Neural progenitor cell (in vitro differentiated cells): ENCODE data around the gene KAZN. TPM values are rescaled to one million over a fixed set of nuclear protein-coding genes. Genes with fewer than 3 reads are reported as not detected.

Experiments used
- DNase-seq: peaks from one replicate; pipeline ENCODE4 v3.0.0-alpha.2; 2016; ENCODE audit warnings: low spot score
- H2AFZ ChIP-seq: fragments of 200-600 bp; sonication (generic); replicated peaks from 2 replicates; pipeline ENCODE4 v1.6.1; 2016; ENCODE audit warnings: antibody characterized with exemption
- H3F3A ChIP-seq: fragments of 200-600 bp; sonication (generic); 2 replicates; pipeline ENCODE4 v1.6.1; 2016; ENCODE audit warnings: antibody characterized with exemption, low read depth
- H3K27ac ChIP-seq: fragments of 200-600 bp; sonication (generic); 2 replicates; pipeline ENCODE4 v1.5.1; 2016; ENCODE audit warnings: mild to moderate bottlenecking
- H3K27me3 ChIP-seq: fragments of 200-600 bp; sonication (generic); 2 replicates; pipeline ENCODE4 v1.6.1; 2016; ENCODE audit warnings: mild to moderate bottlenecking, moderate library complexity
- H3K36me3 ChIP-seq: fragments of 200-600 bp; sonication (generic); 2 replicates; pipeline ENCODE4 v1.5.1; 2016
- H3K4me1 ChIP-seq: fragments of 200-600 bp; sonication (generic); 2 replicates; pipeline ENCODE4 v1.6.1; 2016; ENCODE audit warnings: mixed run types
- H3K4me2 ChIP-seq: fragments of 200-600 bp; sonication (generic); 2 replicates; pipeline ENCODE4 v1.6.1; 2016
- H3K4me3 ChIP-seq: fragments of 200-600 bp; sonication (generic); 2 replicates; pipeline ENCODE4 v1.5.1; 2016
- H3K79me2 ChIP-seq: fragments of 200-600 bp; sonication (generic); 2 replicates; pipeline ENCODE4 v1.6.1; 2016; ENCODE audit warnings: low read depth
- H3K9ac ChIP-seq: fragments of 200-600 bp; sonication (generic); 2 replicates; pipeline ENCODE4 v1.6.1; 2016
- H3K9me3 ChIP-seq: fragments of 200-600 bp; sonication (generic); 2 replicates; pipeline ENCODE4 v1.5.1; 2016; ENCODE audit warnings: low read depth
- H4K20me1 ChIP-seq: fragments of 200-600 bp; sonication (generic); 2 replicates; pipeline ENCODE4 v1.6.1; 2016; ENCODE audit warnings: low read depth
- H3K27ac Mint-ChIP-seq: 3 replicates; pipeline ENCODE4 v1.8.0; 2021; ENCODE audit warnings: mixed read lengths
- H3K27me3 Mint-ChIP-seq: 2 replicates; pipeline ENCODE4 v1.8.0; 2022; ENCODE audit warnings: low read depth, mild to moderate bottlenecking, inconsistent platforms, moderate library complexity, mixed read lengths; ENCODE audit not compliant: insufficient read depth
- H3K36me3 Mint-ChIP-seq: 3 replicates; pipeline ENCODE4 v1.8.0; 2021; ENCODE audit warnings: mixed read lengths
- H3K4me1 Mint-ChIP-seq: 3 replicates; pipeline ENCODE4 v1.8.0; 2021; ENCODE audit warnings: mixed read lengths
- H3K4me3 Mint-ChIP-seq: 3 replicates; pipeline ENCODE4 v1.8.0; 2021; ENCODE audit warnings: mild to moderate bottlenecking, moderate library complexity, mixed read lengths
- H3K9me3 Mint-ChIP-seq: 3 replicates; pipeline ENCODE4 v1.8.0; 2020; ENCODE audit warnings: mixed read lengths
- CTCF ChIP-seq: fragments of 200-600 bp; sonication (generic); IDR thresholded peaks from 2 replicates; pipeline ENCODE4 v1.5.1; 2017; ENCODE audit warnings: antibody characterized with exemption, mild to moderate bottlenecking
- EZH2 ChIP-seq: fragments of 200-600 bp; sonication (generic); IDR thresholded peaks from 2 replicates; pipeline ENCODE4 v1.6.1; 2017; ENCODE audit warnings: antibody characterized with exemption, mild to moderate bottlenecking, moderate library complexity
- EZH2phosphoT487 ChIP-seq: fragments of 200-600 bp; sonication (generic); IDR thresholded peaks from 2 replicates; pipeline ENCODE4 v1.6.1; 2017; ENCODE audit warnings: antibody characterized with exemption
- total RNA-seq: library from RNA; depleted of rRNA; stranded (reverse); fragments of >200 nt; gene quantifications from 2 replicates; pipeline ENCODE4 v1.2.3, GENCODE V29; 2015; ENCODE audit warnings: low replicate concordance

The KAZN gene
- total RNA-seq, 1 donor from 2014 or later = 6.1 TPM

- Histone ChIP-seq H3K9me3 (no peaks in the 10 kb centered on the region), H3F3A (peaks cover 12% of the 10 kb centered on the region), H3K27ac (no peak overlapping the region), H3K36me3 (no peaks in the 10 kb centered on the region), H3K4me3 (no peak overlapping the region), H3K9ac (no peak overlapping the region), H3K4me2 (no peak overlapping the region), H3K4me1 (peaks cover 19% of the 10 kb centered on the region), H3K79me2 (no peaks in the 10 kb centered on the region), H3K27me3 (no peaks in the 10 kb centered on the region), H2AFZ (no peak overlapping the region), H4K20me1 (peaks cover 23% of the 10 kb centered on the region)
- Mint-ChIP-seq H3K9me3 (no peaks in the 10 kb centered on the region), H3K27me3 (peaks cover 7% of the 10 kb centered on the region), H3K36me3 (no peaks in the 10 kb centered on the region), H3K27ac (no peak overlapping the region), H3K4me1 (peaks cover 31% of the 10 kb centered on the region), H3K4me3 (no peak overlapping the region)
- peak; percentile 72 for DNase-seq
- no peak for TF ChIP-seq EZH2
- TF ChIP-seq CTCF = peak; percentile 83
These were observed 317.0 kb downstream of the KAZN start for GRCh38 chr1:14915356-14916054.

- TF ChIP-seq CTCF = no peak
- no peak for TF ChIP-seq EZH2phosphoT487
- no peak for TF ChIP-seq EZH2
- H2AFZ ChIP-seq = no peak overlapping the region
- Mint-ChIP-seq H3K4me1 (peaks cover 27% of the 10 kb centered on the region), H3K4me3 (no peak overlapping the region), H3K27me3 (peaks cover 7% of the 10 kb centered on the region), H3K36me3 (no peaks in the 10 kb centered on the region), H3K27ac (no peak overlapping the region), H3K9me3 (no peaks in the 10 kb centered on the region)
- peaks cover 13% of the 10 kb centered on the region for H3K4me1 ChIP-seq
- no peaks in the 10 kb centered on the region for H3K79me2 ChIP-seq
- H3K9me3 ChIP-seq = no peaks in the 10 kb centered on the region
- H3K9ac ChIP-seq = no peak overlapping the region
- H3F3A ChIP-seq = peaks cover 19% of the 10 kb centered on the region
- no peak for DNase-seq
- no peak overlapping the region for H3K27ac ChIP-seq
- no peaks in the 10 kb centered on the region for H3K36me3 ChIP-seq
- no peak overlapping the region for H3K4me2 ChIP-seq
- peaks cover 25% of the 10 kb centered on the region for H4K20me1 ChIP-seq
- H3K27me3 ChIP-seq = peaks cover 6% of the 10 kb centered on the region
- no peak overlapping the region for H3K4me3 ChIP-seq
These were observed 320.8 kb downstream of the KAZN start for GRCh38 chr1:14919289-14919688.

GRCh38 chr1:14919751-14920150, 321.3 kb downstream of the KAZN start:
- H3K27ac ChIP-seq = no peak overlapping the region
- H3K4me1 Mint-ChIP-seq = peaks cover 25% of the 10 kb centered on the region
- no peaks in the 10 kb centered on the region for H3K79me2 ChIP-seq
- no peak overlapping the region for H3K4me3 ChIP-seq
- H3F3A ChIP-seq = peaks cover 14% of the 10 kb centered on the region
- no peak for DNase-seq
- no peaks in the 10 kb centered on the region for H3K36me3 ChIP-seq
- H3K9ac ChIP-seq = no peak overlapping the region
- no peak overlapping the region for H3K4me2 ChIP-seq
- peaks cover 13% of the 10 kb centered on the region for H3K4me1 ChIP-seq
- peaks cover 24% of the 10 kb centered on the region for H4K20me1 ChIP-seq
- H3K9me3 Mint-ChIP-seq = no peaks in the 10 kb centered on the region
- no peak overlapping the region for H3K27ac Mint-ChIP-seq
- H2AFZ ChIP-seq = no peak overlapping the region
- TF ChIP-seq EZH2phosphoT487 = no peak
- TF ChIP-seq EZH2 = no peak
- peaks cover 7% of the 10 kb centered on the region for H3K27me3 Mint-ChIP-seq
- H3K36me3 Mint-ChIP-seq = no peaks in the 10 kb centered on the region
- no peak overlapping the region for H3K4me3 Mint-ChIP-seq
- no peaks in the 10 kb centered on the region for H3K9me3 ChIP-seq
- peaks cover 10% of the 10 kb centered on the region for H3K27me3 ChIP-seq

- peaks cover 23% of the 10 kb centered on the region for H3K27me3 ChIP-seq
- no peaks in the 10 kb centered on the region for H3K9me3 ChIP-seq
- H3K4me1 Mint-ChIP-seq = peaks cover 38% of the 10 kb centered on the region
- H3K36me3 ChIP-seq = no peaks in the 10 kb centered on the region
- H4K20me1 ChIP-seq = peaks cover 37% of the 10 kb centered on the region
- H3K27ac ChIP-seq = no peak overlapping the region
- peaks cover 7% of the 10 kb centered on the region for H3K27me3 Mint-ChIP-seq
- H3F3A ChIP-seq = peaks cover 19% of the 10 kb centered on the region
- H3K79me2 ChIP-seq = peaks cover 4% of the 10 kb centered on the region
- H3K27ac Mint-ChIP-seq = no peak overlapping the region
- no peaks in the 10 kb centered on the region for H3K9me3 Mint-ChIP-seq
- H3K4me2 ChIP-seq = no peak overlapping the region
- peaks cover 19% of the 10 kb centered on the region for H3K4me1 ChIP-seq
- H3K9ac ChIP-seq = no peak overlapping the region
- H2AFZ ChIP-seq = no peak overlapping the region
- H3K4me3 ChIP-seq = no peak overlapping the region
- no peaks in the 10 kb centered on the region for H3K36me3 Mint-ChIP-seq
- no peak for DNase-seq
- no peak overlapping the region for H3K4me3 Mint-ChIP-seq
- no peak for TF ChIP-seq EZH2
- no peak for TF ChIP-seq EZH2phosphoT487
- TF ChIP-seq CTCF = no peak
These were observed 322.6 kb downstream of the KAZN start for GRCh38 chr1:14921057-14921456.
